HG03520 (cell line): ENCODE measurements around the gene CEP76.
"Not testable (repeated sequence)": the region's sequence is repeated elsewhere in the genome, so short reads cannot be mapped to it uniquely, and the experiment has no call there.

Experiments used
- ATAC-seq: cut with Tn5 transposase; IDR thresholded peaks from one replicate; pipeline ENCODE4 v1.9.1; 2021; ENCODE audit warnings: mild to moderate bottlenecking, moderate library complexity; ENCODE audit not compliant: unreplicated experiment

Gene CEP76

GRCh38 chr18:12645751-12646203 lies 56.7 kb downstream of the CEP76 start:
- ATAC-seq: no peak

GRCh38 chr18:12645254-12645653 lies 57.3 kb downstream of the CEP76 start:
- ATAC-seq: no peak

GRCh38 chr18:12643756-12644155 lies 58.8 kb downstream of the CEP76 start:
- ATAC-seq: not testable (repeated sequence)

GRCh38 chr18:12640881-12641200 lies 61.7 kb downstream of the CEP76 start:
- ATAC-seq: no peak

DNA sequence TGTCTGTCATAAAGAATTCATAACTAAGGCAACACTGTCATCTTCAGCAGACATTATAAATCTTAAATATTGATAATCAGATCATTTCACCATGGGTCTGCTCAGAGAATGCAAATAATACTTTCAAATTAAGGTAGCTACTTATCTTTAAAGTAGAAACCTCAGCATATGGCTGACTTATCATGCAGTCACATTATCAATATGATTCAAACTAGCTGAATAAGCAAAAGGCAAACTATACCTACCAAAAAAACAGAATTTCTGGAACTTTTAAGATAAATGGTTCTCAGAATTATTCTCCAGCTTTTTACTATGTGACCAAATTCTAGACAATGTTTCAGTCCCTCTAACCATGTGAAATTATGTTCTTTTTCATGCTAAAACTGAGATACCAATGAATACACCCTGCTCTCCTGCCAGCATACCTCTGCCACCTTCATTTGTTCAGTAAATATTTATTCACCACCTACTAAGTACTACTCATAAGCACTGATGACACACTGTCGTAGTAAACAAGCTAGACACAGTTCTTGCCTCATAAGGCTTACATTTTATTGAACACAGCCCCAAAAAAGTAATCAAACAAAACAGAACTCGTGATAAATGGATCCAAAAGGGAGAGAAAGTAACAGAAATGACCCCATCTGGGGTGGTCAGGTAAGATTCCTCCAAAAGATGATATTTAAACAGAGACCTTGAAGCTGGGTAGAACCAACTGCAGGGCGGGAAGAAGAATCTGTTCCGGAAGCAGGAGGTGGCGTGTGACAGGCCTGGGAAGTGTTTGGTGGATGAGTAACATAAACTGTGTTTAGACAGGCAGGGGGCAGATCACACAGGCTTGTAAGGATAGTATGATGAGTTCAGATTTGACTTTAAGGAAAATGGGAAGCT lies 62.3 kb downstream of the CEP76 start:
- no peak for ATAC-seq

DNA sequence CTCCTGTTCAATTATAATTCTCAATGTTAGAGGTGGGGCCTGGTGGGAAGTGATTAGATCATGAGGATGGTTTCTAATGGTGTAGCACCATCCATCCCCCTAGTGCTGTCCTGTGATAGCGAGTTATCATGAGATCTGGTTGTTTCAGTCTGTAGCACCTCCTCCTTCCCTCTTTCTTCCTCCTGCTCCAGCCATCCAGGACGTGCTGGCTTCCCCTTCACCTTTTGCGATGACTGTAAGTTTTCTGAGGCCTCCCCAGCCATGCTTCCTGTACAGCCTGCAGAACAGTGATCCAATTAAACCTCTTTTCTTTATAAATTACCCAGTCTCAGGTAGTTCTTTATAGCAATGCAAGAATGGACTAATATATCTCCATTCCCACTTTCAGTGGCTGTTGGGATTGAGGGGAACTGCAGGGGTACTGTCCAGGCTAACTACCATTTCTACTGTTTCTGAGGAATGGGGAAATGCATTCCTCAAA lies 63.8 kb downstream of the CEP76 start:
- no peak for ATAC-seq

GRCh38 chr18:12637901-12638643 lies 64.5 kb downstream of the CEP76 start:
- no peak for ATAC-seq

- no peak for ATAC-seq
Measured at GRCh38 chr18:12637393-12637792, 65.1 kb downstream of the CEP76 start.

- no peak for ATAC-seq
Measured at GRCh38 chr18:12631831-12632477, 70.6 kb downstream of the CEP76 start.

GRCh38 chr18:12630136-12630535 lies 72.4 kb downstream of the CEP76 start:
- ATAC-seq: no peak

GRCh38 chr18:12628706-12629702 lies 73.5 kb downstream of the CEP76 start:
- no peak for ATAC-seq

- ATAC-seq: not testable (repeated sequence)
Measured at GRCh38 chr18:12627199-12627598, 75.3 kb downstream of the CEP76 start.

GRCh38 chr18:12625241-12625640 lies 77.3 kb downstream of the CEP76 start:
- no peak for ATAC-seq
